ENCODE results near the gene PSTPIP1.
"Not testable (repeated sequence)": the region's sequence is repeated elsewhere in the genome, so short reads cannot be mapped to it uniquely, and the experiment has no call there.

Gene PSTPIP1

DNA sequence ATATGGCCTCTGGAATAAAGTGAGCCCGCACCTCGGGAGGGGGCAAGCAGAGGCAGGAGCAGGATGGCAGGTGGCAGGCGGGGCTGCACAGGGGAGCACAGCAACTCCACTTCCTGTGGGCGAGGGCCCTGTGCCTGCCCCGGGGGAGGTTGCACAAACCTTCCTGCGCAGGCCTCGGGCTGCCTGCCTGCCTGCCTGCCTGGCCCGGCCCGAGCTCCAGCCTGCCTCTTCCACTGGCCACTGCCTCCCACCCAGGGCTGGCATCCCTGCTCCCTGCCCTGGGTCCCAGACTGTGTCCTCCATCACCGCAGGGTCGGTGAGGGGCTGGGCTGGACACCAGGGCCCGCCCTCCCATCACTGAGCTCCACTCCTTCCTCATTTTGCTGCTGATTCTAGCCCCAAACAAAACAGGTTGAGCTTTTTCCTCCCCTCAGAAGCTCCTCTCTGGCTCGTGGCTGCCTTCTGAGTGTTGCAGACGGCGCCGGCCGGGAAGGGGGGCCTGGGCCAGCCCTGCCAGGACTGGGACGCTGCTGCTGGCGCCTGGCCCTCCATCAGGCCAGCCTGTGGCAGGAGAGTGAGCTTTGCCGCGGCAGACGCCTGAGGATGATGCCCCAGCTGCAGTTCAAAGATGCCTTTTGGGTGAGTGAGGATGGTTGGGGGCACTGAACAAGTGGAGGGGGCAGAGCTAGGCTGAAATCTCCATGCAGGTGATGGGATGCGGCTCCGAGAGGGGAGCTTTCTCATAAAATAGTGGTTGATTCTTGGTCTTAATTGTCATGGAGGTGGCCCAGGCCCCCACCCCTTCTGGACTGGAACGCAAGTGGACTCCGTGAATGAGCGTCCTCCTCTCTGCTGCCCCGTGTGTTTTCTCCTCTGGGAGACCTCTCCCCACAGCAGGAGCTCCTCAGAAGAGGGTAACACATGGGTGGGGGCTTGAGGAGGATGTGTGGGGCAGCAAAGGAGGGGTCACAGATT lies at the start of gene PSTPIP1:
PSTPIP1 (plus strand) TSS at position 156 of the 975 bp plus-strand sequence; CDS start at position 604, 448 bp downstream.
- no peak within 1 kb of the TSS for H3K27ac ChIP-seq
- DNase-seq (ENCODE audit: low read depth, low spot score), result no peak

- no peak for DNase-seq (ENCODE audit: low read depth, low spot score)
- no peak overlapping the region for H3K27ac ChIP-seq
These were observed 49.3 kb upstream of the PSTPIP1 start for GRCh38 chr15:76945494-76946093.

GRCh38 chr15:76947454-76947853 lies 47.5 kb upstream of the PSTPIP1 start:
- DNase-seq (ENCODE audit: low read depth, low spot score), result no peak
- H3K27ac ChIP-seq, result no peak overlapping the region

- H3K27ac ChIP-seq, result no peak overlapping the region
- no peak for DNase-seq (ENCODE audit: low read depth, low spot score)
These were observed 43.7 kb upstream of the PSTPIP1 start for GRCh38 chr15:76951220-76951619.

DNA sequence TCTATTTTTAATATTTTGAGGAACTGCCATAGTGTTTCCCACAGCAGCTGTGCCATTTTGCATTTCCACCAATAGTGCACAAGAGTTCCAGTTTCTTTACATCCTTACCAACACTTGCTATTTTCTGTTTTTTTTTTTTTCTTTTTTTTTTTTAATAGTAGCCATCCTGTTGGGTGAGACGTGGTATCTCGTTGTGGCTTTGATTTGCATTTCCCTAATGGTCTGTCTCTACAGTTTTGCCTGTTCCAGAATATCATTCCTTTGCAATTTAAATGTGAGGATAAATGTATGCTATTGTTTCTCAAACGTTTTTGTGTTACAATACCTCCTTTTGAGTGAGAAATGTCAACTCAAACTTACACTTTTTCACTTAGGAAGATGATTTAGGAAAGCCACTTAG lies 41.0 kb upstream of the PSTPIP1 start:
- H3K27ac ChIP-seq, result no peak overlapping the region
- DNase-seq (ENCODE audit: low read depth, low spot score), result no peak

DNA sequence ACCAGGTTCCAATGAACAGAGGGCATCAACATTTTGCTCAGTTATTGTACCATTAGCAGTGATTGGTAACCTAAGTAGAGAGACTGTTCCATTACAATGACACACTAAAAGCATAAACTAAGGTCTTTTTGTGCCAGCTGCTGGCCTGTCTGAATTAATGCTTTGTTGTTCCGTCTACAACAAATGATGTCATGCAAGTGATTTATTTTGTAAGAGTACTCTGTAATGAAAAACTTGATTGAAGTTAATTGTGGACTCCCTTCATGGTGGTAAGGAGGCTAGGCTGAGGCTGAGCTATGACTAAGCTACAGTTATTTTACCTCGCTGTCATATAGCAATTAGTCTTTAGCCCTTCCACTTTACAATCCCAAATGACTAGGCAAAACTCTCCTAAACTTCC lies 40.2 kb upstream of the PSTPIP1 start:
- H3K27ac ChIP-seq, result no peak overlapping the region
- no peak for DNase-seq (ENCODE audit: low read depth, low spot score)

DNA sequence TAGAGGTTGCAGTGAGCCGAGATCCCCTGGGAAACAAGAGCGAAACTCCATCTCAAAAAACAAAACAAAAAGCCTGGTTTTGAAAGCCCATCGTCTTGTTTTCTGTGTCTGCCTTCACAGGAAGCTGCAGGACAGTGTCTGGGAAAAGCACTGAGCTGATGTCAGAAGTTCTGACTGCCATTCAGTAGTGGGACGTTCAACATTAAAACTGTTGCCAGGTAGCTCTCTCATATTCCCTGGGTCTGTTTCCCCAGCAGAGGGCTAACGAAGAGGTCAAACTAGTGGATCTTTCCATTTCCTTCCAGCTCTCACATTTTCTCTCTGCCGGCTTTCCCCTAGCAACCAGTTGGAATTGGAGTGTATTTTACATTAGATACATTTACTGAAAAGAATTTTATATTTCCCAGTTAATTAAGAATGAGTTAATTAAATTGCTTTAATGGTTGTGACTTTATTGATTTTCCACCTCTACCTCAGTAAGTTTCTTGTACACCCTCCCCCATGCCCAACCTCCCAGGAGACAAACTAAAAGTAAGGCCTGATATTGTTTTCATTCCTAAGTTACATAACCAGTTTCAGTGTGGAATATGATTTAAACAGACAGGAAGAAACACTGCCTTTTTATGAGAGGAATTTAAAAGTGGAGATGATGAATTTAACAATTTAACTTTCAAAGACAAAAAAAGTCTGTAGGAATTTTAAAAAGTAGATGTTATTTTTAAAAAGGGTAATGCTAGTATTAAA lies 33.5 kb upstream of the PSTPIP1 start:
- DNase-seq (ENCODE audit: low read depth, low spot score), result no peak
- no peak overlapping the region for H3K27ac ChIP-seq

DNA sequence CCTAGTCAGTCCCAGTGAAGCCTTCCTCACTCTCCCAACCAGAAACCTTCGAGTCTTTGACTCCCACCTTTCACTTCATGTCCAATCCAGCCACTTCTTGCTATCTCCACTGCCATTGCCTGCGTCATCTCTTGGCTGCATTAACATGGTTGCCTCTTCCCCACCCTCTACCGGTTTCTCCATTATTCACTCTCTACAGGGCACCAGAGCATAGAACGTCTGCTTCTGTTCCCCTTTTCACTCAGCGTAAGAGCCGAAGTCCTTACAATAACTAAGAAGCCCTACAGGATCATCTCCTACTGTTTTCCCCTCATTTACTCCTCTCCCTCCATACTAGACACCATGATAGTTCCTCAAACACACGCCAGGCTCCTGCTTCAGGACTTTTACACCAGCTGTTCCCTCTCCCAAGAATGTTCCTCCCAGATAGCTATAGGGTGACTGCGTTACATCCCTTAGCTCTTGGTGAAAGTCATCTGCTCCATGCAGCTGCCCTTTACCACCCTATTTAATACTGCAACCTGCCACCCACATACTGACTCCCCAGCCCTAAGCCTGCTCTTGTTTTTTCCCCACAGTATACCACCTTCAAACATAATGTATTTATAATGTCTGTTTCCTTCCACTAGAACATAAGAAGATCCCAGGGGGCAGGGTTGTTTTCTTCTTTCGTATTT lies 32.5 kb upstream of the PSTPIP1 start:
- no peak for DNase-seq (ENCODE audit: low read depth, low spot score)
- no peak overlapping the region for H3K27ac ChIP-seq

DNA sequence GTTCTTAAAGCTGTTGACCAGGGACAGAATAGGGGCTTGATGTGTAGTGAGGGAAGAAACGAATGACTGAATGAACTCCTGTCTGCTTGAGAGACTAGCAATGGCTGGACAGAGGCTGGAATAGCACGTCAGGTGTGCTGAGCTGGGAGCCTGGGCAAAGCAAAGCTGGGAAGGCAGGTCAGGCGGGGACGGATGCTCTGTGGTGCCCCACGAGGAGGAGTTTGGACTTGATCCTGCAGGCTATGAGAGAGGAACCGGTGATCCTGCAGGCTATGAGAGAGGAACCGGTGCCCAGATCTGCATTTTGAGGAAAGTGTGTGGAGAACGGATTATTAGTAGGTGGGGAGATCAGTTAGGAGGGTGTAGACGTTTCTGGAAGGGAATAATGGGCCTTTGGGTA lies 31.3 kb upstream of the PSTPIP1 start:
- no peak for DNase-seq (ENCODE audit: low read depth, low spot score)
- no peak overlapping the region for H3K27ac ChIP-seq

- DNase-seq (ENCODE audit: low read depth, low spot score), result no peak
- no peak overlapping the region for H3K27ac ChIP-seq
These were observed 30.8 kb upstream of the PSTPIP1 start for GRCh38 chr15:76964157-76964556.

- not testable (repeated sequence) for DNase-seq (ENCODE audit: low read depth, low spot score); H3K27ac ChIP-seq
These were observed 28.9 kb upstream of the PSTPIP1 start for GRCh38 chr15:76966051-76966450.

DNA sequence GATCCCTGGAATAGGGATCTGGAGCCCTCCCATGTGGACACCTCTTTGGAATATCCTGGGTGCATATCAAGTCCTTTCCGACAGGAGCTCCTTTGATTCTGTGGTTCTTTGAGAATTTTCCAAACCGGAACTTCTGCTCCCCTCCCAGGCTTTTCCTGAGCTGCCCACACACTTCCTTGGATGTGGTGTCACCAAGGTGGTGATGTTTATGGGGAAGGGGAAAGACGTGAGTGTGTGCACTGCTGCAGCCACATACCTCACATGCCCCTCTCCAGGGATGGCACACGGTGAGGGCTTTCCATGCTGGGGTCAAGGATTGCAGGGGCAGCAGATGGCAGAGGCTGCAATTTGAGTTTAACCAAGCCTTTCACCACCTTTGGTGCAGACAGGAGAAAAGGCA lies 27.9 kb upstream of the PSTPIP1 start:
- H3K27ac ChIP-seq, result no peak overlapping the region
- no peak for DNase-seq (ENCODE audit: low read depth, low spot score)

DNA sequence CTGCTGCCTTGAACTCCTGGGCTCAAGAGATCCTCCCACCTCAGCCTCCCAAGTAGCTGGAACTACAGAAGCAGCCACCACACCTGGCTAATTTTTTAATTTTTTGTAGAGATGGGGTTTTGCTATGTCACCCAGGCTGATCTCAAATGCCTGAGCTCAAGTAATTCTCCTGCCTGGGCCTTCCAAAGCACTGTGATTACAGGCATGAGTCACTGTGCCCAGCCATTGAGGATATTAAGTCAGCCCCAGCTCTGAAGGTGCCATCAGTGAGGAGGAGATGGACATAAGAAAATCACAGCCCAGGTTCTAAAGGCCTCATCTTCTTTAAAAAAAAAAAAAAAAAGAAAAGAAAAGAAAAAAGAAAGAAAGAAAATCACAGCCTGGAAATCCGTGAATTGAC lies 26.6 kb upstream of the PSTPIP1 start:
- H3K27ac ChIP-seq, result no peak overlapping the region
- DNase-seq (ENCODE audit: low read depth, low spot score), result no peak

DNA sequence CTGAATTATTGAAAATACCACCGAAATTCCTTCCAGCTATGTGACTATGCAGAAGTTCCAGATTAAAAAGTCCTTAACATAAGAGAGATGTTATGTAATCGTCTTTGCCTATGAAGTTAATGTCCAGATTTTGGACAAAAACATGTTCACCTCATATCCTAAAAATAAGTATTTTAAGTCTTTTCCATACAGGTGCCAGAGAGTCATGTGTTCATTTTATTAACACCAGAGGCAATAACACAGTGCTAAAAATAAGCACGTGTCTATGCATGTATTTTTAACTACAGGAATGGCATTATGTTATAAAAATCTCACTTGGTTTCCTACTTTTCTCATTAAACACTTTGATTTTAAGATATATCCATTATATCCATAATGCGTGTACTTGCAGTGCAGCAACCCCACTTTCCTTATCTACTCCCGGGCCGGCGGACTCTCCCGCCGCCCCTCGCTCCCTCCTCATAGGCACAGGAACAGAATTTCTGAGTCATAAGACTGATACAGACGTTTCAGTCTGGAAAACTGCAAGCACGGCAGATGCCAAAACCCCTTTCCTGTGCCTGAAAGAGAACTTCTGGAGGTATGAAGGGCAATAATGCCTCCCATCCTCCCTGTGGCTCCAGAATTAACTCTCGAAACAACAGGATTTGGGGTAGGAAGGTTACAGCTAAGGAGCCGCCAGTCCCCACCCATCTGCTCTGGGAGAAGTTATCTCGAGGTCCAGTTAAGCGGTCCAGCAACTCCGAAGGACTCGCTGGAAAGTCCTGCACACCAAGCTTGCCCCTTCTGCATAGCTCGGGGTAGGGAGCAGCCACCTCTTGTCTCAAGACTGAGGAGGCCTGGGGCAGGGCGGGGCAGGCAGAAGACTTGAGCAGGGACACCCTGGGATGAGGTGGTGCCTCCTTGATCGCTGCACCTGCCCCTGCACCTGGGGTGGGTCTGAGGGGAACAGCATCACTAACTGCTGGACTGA lies 22.3 kb upstream of the PSTPIP1 start:
- H3K27ac ChIP-seq, result no peak overlapping the region
- no peak for DNase-seq (ENCODE audit: low read depth, low spot score)

- H3K27ac ChIP-seq, result no peak overlapping the region
- no peak for DNase-seq (ENCODE audit: low read depth, low spot score)
These were observed 21.6 kb upstream of the PSTPIP1 start for GRCh38 chr15:76973362-76973743.

- no peak overlapping the region for H3K27ac ChIP-seq
- no peak for DNase-seq (ENCODE audit: low read depth, low spot score)
These were observed 21.0 kb upstream of the PSTPIP1 start for GRCh38 chr15:76973906-76974305.

GRCh38 chr15:76974456-76975036 lies 20.4 kb upstream of the PSTPIP1 start:
- DNase-seq (ENCODE audit: low read depth, low spot score), result no peak
- H3K27ac ChIP-seq, result no peak overlapping the region

- no peak overlapping the region for H3K27ac ChIP-seq
- no peak for DNase-seq (ENCODE audit: low read depth, low spot score)
These were observed 18.8 kb upstream of the PSTPIP1 start for GRCh38 chr15:76976141-76976540.

Measured in epithelial cell of prostate (primary cell).